Fibroblast of lung (primary cell): ENCODE data around the gene ZNF521.

Experiments
- EZH2 ChIP-seq: IDR thresholded peaks from 2 replicates; pipeline ENCODE4 v1.5.1; 2012; ENCODE audit warnings: low read length, control low read depth, mild to moderate bottlenecking; ENCODE audit errors: missing control alignments
- TF ChIP-seq, protein P1 (sequence below), 2 donors: IDR thresholded peaks in 1 of 2; conservative IDR thresholded peaks in 1 of 2; 1 replicate in 1 of 2; 2 replicates in 1 of 2; pipeline ENCODE4 v1.5.1; 2011 to 2012; ENCODE audit warnings: low read length in 2 of 2, control low read depth in 1 of 2, inconsistent platforms in 1 of 2, low read depth in 1 of 2, mild to moderate bottlenecking in 1 of 2

DNA sequence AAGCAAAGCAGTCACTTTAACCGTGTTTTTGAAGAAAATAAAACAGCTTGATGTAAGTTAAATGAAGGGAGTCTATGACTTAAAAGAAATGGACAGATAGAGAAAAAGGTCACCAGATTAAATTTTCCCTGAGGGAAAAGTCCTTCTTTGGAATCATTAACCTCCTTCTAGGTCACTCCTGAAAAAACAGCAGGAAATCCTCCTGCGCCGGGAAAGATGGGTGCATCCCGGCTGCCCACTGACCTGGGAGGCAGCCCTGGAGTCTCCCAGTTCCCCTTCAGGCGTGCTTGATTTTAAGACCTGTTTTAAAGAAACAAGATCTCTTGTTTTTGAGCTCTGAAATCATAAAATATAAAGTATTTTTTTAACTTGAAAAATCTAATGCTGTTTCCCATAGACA, 18.4 kb upstream of the ZNF521 start:
- TF ChIP-seq, protein P1, sequence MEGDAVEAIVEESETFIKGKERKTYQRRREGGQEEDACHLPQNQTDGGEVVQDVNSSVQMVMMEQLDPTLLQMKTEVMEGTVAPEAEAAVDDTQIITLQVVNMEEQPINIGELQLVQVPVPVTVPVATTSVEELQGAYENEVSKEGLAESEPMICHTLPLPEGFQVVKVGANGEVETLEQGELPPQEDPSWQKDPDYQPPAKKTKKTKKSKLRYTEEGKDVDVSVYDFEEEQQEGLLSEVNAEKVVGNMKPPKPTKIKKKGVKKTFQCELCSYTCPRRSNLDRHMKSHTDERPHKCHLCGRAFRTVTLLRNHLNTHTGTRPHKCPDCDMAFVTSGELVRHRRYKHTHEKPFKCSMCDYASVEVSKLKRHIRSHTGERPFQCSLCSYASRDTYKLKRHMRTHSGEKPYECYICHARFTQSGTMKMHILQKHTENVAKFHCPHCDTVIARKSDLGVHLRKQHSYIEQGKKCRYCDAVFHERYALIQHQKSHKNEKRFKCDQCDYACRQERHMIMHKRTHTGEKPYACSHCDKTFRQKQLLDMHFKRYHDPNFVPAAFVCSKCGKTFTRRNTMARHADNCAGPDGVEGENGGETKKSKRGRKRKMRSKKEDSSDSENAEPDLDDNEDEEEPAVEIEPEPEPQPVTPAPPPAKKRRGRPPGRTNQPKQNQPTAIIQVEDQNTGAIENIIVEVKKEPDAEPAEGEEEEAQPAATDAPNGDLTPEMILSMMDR (conservative IDR thresholded peaks at IDR 0.05 in 1 of 2, IDR thresholded peaks at IDR 0.05 in 1 of 2; ENCODE audit: low read depth in 1 of 2, low read length in 2 of 2) = no peak
- TF ChIP-seq EZH2 = no peak
